Cardiac muscle cell (in vitro differentiated cells and primary cell): ENCODE results near the gene CERS6. TPM values are rescaled to one million over a fixed set of nuclear protein-coding genes. Genes with fewer than 3 reads are reported as not detected.

ENCODE experiments used
- DNase-seq, 2 donors: peaks; one replicate each; pipeline versions ENCODE4 v3.0.0 to v3.0.0-alpha.2; 2010 to 2017; ENCODE audit warnings: low read depth in 1 of 2, low spot score in 1 of 2
- H3K27ac ChIP-seq: fragments of 200-600 bp; sonication (generic); 2 replicates; pipeline ENCODE4 v1.5.1; 2016
- H3K27me3 ChIP-seq: fragments of 200-600 bp; sonication (generic); 2 replicates; pipeline ENCODE4 v1.6.0; 2016; ENCODE audit warnings: control low read depth
- H3K36me3 ChIP-seq: fragments of 200-600 bp; sonication (generic); 2 replicates; pipeline ENCODE4 v1.5.1; 2016; ENCODE audit warnings: control low read depth
- H3K4me1 ChIP-seq: fragments of 200-600 bp; sonication (generic); 2 replicates; pipeline ENCODE4 v1.8.1; 2017; ENCODE audit warnings: low read depth, mild to moderate bottlenecking, mixed run types
- H3K4me3 ChIP-seq: fragments of 200-600 bp; sonication (generic); 2 replicates; pipeline ENCODE4 v1.5.1; 2016; ENCODE audit warnings: mild to moderate bottlenecking
- H3K9me3 ChIP-seq: fragments of 200-600 bp; sonication (generic); 2 replicates; pipeline ENCODE4 v1.5.1; 2017; ENCODE audit warnings: low read depth, mild to moderate bottlenecking, control low read depth
- polyA plus RNA-seq: library from polyadenylated mRNA; unstranded; fragments of >200 nt; fragmentation: Nextera tagmentation; extraction: Ambion mirVana; gene quantifications from 2 replicates; pipeline ENCODE4 v1.2.1, GENCODE V29; 2016
- total RNA-seq: library from RNA; depleted of rRNA; stranded (reverse); fragments of >200 nt; gene quantifications from 2 replicates; pipeline ENCODE4 v1.2.3, GENCODE V29; 2016
- TF ChIP-seq, protein P1 (sequence below): IDR thresholded peaks from 2 replicates; pipeline ENCODE4 v1.5.1; 2012; ENCODE audit warnings: low read depth, mild to moderate bottlenecking, low read length

Gene CERS6
- total and polyA plus RNA-seq, 2 experiments from 2014 or later, result 17.1 to 26.6 TPM

- Histone ChIP-seq H3K4me3 (no peak overlapping the region), H3K27ac (no peak overlapping the region), H3K27me3 (no peaks in the 10 kb centered on the region), H3K9me3 (no peaks in the 10 kb centered on the region), H3K4me1 (no peaks in the 10 kb centered on the region), H3K36me3 (no peaks in the 10 kb centered on the region)
- DNase-seq, result peak in 1 of 2 donors; percentile 81
- TF ChIP-seq, protein P1, sequence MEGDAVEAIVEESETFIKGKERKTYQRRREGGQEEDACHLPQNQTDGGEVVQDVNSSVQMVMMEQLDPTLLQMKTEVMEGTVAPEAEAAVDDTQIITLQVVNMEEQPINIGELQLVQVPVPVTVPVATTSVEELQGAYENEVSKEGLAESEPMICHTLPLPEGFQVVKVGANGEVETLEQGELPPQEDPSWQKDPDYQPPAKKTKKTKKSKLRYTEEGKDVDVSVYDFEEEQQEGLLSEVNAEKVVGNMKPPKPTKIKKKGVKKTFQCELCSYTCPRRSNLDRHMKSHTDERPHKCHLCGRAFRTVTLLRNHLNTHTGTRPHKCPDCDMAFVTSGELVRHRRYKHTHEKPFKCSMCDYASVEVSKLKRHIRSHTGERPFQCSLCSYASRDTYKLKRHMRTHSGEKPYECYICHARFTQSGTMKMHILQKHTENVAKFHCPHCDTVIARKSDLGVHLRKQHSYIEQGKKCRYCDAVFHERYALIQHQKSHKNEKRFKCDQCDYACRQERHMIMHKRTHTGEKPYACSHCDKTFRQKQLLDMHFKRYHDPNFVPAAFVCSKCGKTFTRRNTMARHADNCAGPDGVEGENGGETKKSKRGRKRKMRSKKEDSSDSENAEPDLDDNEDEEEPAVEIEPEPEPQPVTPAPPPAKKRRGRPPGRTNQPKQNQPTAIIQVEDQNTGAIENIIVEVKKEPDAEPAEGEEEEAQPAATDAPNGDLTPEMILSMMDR, result no peak
Measured at GRCh38 chr2:168607992-168608391, 151.9 kb downstream of the CERS6 start.

GRCh38 chr2:168608796-168609195, 152.7 kb downstream of the CERS6 start:
- Histone ChIP-seq H3K36me3 (no peaks in the 10 kb centered on the region), H3K27me3 (no peaks in the 10 kb centered on the region), H3K9me3 (no peaks in the 10 kb centered on the region), H3K4me3 (no peak overlapping the region), H3K4me1 (no peaks in the 10 kb centered on the region), H3K27ac (no peak overlapping the region)
- TF ChIP-seq, protein P1, result no peak
- no peak for DNase-seq

DNA sequence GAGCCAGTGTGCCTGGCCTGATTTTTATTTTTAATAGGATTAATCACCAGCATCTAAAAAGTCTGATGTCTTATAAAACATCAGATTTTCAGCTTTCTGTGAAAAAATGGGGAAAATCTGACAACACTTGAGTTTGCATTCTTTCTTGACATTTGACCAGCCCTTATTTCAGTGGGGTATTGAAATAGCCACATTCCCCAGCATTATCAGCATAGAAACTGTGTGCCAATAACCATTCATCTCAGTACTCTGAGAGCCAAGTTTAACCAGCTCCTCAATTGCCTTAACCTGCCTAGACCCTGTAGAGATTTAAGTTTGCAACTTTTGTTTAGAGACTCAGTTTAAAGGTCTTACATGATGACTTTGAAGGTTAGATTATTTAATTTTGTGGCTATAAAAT, 155.0 kb downstream of the CERS6 start:
- peak in 1 of 2 donors; percentile 41 for DNase-seq
- no peaks in the 10 kb centered on the region for H3K36me3 ChIP-seq
- no peaks in the 10 kb centered on the region for H3K4me1 ChIP-seq
- TF ChIP-seq, protein P1, result no peak
- H3K27ac ChIP-seq, result no peak overlapping the region
- no peaks in the 10 kb centered on the region for H3K27me3 ChIP-seq
- H3K9me3 ChIP-seq, result no peaks in the 10 kb centered on the region
- no peak overlapping the region for H3K4me3 ChIP-seq

DNA sequence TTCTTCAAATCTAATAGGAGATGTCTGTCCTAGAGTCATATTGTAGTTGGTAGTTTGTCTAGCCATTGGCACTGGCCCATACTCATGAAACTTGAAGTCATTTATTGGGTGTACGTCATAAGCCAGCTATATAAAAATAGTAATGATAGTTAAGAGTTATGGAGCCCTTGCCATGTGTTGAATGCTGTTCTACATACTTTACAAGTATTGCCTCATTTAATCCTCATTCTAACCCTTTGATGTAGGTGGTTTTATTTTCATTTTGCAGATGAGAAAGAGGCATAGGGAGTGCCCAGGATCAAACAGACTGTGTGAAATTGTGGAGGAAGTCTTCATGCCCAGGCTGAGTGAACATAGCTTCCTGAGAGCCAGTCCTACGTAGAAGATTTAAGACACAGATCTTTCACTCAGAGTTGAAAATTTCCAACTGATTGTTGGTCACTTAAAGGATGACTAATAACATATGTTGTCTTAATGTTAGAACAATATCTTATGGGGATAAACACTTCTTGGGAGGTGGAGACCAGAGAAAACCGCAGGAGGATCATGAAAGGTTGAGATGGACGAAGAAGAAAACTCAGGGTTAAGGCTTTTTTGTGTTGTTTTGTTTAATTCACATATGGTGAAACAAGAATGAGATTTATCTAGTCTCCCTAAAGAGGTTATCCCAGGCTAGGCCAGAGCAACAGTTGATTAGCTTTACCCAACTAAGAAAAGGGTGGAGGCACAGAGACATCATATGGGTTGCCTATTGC, 156.0 kb downstream of the CERS6 start:
- Histone ChIP-seq H3K4me1 (no peaks in the 10 kb centered on the region), H3K36me3 (no peaks in the 10 kb centered on the region), H3K27ac (peak overlapping the region; percentile 3), H3K9me3 (no peaks in the 10 kb centered on the region), H3K4me3 (no peak overlapping the region), H3K27me3 (no peaks in the 10 kb centered on the region)
- no peak for DNase-seq
- TF ChIP-seq, protein P1, result no peak

- Histone ChIP-seq H3K27me3 (no peaks in the 10 kb centered on the region), H3K4me1 (no peaks in the 10 kb centered on the region), H3K4me3 (no peak overlapping the region), H3K27ac (no peak overlapping the region), H3K36me3 (no peaks in the 10 kb centered on the region), H3K9me3 (no peaks in the 10 kb centered on the region)
- TF ChIP-seq, protein P1, result no peak
- no peak for DNase-seq
Measured at GRCh38 chr2:168612719-168613118, 156.6 kb downstream of the CERS6 start.
